Left cardiac atrium (tissue), 4 donors: ENCODE data around the gene NEK1. TPM values are rescaled to one million over a fixed set of nuclear protein-coding genes. Genes with fewer than 3 reads are reported as not detected.
"Not testable (repeated sequence)": the region's sequence is repeated elsewhere in the genome, so short reads cannot be mapped to it uniquely, and the experiment has no call there.

Source experiments
- ATAC-seq, 2 donors: fragments of 200-7000 bp; cut with Tn5 transposase; one replicate each; pipeline ENCODE4 v1.9.1; 2020; ENCODE audit warnings: mild to moderate bottlenecking in 2 of 2, moderate library complexity in 2 of 2
- DNase-seq: peaks from one replicate; pipeline ENCODE4 v3.0.0-alpha.2; 2020
- intact Hi-C, 2 donors: fragments of 100-400 bp; cut with DNase I; formaldehyde crosslinking; loops; one replicate each; pipeline versions ENCODE4 v1.14.1 to v1.15.1; 2022 to 2023
- total RNA-seq, 2 donors: library from RNA; stranded (reverse); fragmentation: NEBNext Ultra II Directional; extraction: Animal tissue kit (Norgen Biotek cat#: 25700); gene quantifications; one replicate each; pipeline ENCODE4 v1.2.1, GENCODE V29; 2021
- donor health status: DM: no; HTN: yes; CAD: no.
- donor health status: DM: no; HTN: yes; CAD: no; lungs with severe emphysema.
- donor health status: DM: yes; HTN: yes; CAD: no.
- donor health status: Dilated cardiomyopathy.

NEK1 gene
- total RNA-seq, 2 donors from 2014 or later = 12.4 to 13.3 TPM

DNA sequence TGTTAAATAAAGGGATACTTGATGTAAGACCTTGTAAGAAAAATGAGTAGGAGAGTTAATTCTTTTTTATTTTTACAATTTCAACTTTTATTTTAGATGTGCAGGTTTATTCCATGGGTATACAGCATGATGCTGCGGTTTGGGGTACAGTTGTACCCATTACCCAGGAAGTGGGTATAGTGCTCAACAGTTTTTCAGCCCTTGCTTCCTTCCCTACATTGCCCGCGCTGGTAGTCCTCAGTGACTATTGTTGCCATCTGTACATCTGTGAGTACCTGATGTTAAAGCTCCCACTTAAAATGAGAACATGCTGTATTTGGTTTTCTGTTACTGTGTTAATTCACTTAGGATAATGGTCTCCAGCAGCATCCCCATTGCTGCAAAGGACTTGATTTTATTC lies 17.7 kb upstream of the NEK1 start:
- ATAC-seq (no peak), DNase-seq (no peak)
- intact Hi-C loops = no loop called here

DNA sequence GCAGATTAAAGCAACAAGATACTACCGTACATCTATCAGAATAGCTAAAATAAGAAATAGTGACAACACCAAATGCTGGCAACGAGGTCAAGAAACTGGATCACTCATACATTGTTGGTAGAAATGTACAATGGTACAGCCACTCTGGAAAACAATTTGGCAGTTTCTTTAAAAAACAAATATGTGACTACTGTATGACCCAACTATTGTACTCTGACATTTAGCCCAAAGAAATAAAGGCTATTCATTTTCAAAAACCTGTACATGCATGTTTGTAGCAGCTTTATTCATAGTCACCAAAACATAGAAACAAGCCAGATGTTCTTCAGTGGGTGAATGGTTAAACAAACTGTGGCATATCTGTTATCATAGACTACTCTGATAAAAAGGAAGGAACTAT lies 16.2 kb upstream of the NEK1 start:
- ATAC-seq (no peak), DNase-seq (no peak)
- intact Hi-C loops = no loop called here

DNA sequence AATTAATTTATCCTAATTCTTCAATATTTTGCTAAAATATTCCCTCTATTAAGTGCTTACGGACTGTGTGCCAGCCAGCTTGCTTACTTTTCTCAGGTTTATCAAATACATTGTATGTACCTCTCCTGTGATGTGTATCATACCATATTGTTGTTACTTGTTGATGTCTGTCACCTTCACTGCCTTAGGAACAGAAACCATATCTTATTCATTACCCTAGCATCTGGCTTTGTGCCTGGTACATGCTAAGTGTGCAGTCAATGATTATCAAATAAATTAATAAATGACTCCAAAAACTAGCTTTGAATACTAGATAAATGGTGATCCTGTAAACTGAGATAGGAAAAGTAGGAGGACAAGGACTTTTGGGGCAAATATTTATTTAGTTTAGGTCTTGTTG lies 14.9 kb upstream of the NEK1 start:
- no peak for DNase-seq
- intact Hi-C loops = no loop called here
- ATAC-seq = no peak

DNA sequence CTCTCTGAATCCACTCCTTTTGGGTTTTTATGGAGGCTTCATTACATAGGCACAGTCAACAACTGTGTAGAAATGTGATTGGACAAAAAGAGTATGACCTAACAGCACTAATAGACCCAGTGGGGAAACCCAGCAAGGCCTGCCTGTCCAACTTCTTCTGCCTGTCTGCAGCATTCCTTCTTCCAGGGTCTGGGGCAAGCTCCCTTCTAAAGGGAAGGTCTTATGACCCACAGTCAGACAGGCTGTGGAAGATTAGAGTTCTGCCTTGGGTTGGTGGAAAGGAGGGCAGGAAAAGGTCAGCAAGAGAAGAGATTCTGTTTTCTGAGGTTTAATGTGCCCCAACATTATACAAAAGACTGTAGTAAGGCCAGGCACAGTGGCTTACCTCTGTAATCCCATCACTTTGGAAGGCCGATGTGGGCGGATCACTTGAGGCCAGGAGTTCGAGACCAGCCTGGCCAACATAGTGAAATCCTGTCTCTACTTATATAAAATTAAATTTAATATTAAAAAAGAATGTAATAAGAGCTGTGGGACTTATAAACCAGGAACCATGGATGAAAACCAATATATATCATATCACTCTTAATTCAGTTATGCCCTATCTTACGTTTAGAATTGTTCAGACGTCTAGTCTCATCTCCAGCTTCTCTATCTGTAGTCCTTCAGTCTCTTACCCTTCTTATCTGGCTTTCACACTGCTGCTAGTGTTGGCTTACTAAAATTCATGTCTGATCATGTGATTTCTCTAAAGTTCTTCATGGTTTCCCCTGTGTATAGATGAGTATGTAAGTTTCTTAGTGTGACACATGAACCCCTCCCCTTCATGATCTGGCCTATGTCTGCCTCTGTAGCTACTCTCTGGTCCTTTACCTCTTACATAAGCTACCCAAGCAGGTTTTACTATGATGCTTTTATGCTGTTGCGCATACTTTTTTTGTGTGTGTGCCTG lies 14.2 kb upstream of the NEK1 start:
- DNase-seq = no peak
- no peak for ATAC-seq
- intact Hi-C loops = no loop called here

DNA sequence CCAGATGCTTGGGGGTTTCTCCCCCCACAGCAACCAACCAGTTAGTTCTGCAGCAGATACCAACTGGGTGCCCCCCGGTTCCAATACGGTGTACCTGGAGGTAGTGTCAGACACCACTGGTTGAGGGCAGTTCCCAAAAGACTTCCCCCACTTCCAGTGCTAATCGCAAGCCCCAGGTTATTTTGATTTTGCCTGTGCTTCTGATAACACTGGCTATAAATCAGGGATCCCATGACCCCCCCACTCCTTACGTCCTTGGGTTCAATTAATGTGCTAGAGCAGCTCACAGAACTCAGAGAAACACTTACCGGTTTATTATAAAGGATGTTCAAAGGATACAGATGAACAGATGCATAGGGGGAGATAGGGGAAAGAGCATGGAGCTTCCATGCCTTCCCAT lies 13.5 kb upstream of the NEK1 start:
- intact Hi-C loops = no loop called here
- ATAC-seq (no peak), DNase-seq (no peak)

DNA sequence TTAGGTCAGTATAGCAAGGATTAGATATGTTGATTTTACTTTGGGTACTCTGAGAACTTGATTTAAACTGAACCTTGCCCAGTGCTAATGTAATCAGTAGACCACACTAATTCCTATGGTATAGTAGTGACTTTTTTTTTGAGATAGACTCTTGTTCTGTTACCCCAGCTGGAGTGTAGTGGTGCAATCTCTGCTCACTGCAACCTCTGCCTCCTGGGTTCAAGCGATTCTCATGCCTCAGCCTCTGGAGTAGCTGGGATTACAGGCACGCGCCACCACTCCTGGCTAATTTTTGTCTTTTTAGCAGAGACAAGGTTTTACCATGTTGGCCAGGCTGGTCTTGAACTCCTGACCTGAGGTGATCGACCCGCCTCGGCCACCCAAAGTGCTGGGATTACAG lies 11.6 kb upstream of the NEK1 start:
- intact Hi-C loops = loop anchor here in 1 of 2 donors (5.0 kb wide), 1 partner anchor 403 kb away; the partner anchor contains the start of gene MFAP3L
- DNase-seq, ATAC-seq: not testable (repeated sequence)

DNA sequence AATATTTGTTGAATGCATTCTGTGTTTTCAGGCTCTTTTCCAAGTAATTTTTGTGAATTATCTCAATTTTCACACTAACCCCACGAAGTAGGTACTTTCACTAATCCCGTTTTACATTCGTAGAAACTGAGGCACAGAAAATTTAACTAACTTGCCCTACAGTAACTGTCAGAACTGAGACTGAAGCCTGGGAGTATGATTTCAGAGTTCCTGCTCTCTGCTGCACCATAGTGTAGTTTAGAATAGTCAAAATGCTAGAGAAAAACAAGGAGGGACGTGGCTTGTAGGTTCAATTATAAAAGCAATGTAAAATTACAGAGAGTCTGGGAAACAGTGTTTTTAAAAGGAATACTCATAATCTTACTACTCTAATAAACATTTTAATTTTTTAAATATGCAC lies 10.2 kb upstream of the NEK1 start:
- DNase-seq (no peak), ATAC-seq (no peak)
- intact Hi-C loops = loop anchor here in 1 of 2 donors (2.0 to 5.0 kb wide), 2 partner anchors 36 to 405 kb away; partner anchors contain the start of gene MFAP3L

DNA sequence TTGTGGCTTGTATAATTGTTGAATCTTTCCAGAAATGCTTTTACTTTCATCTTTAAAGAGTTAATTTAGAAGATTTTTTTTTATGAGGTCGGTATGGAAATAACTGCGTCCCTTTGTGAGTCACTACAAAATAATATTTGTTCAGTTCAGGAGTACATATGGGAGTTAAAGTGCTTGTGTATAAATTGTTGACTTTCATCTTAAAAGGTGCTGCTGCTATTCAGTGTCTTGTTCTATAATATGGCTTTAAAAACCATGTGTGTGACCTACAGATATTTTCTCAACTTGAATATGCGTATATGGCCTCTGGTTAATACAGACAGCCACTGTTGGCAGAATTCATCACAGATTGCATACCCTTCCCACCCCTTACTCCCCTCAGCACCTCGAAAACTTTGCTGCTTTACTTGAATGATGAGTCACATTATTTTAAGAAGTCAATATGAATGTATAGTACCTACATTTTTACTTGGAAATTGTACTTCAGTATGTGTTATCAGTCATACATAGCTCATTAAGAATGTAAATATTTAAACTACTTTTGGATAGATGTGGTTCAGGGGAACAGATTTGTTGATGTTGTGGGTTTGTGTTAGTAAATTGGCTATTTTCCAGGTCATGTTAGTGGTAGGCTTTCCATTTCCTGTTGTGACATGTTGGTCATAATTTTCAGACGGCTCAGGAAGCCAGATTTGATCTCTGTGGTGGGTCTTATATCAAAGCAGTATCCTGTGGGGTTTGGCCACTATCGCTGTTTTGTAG lies 9.5 kb upstream of the NEK1 start:
- no peak for ATAC-seq
- intact Hi-C loops = loop anchor here in 1 of 2 donors (2.0 to 5.0 kb wide), 2 partner anchors 37 to 405 kb away; partner anchors contain the start of gene MFAP3L
- no peak for DNase-seq

DNA sequence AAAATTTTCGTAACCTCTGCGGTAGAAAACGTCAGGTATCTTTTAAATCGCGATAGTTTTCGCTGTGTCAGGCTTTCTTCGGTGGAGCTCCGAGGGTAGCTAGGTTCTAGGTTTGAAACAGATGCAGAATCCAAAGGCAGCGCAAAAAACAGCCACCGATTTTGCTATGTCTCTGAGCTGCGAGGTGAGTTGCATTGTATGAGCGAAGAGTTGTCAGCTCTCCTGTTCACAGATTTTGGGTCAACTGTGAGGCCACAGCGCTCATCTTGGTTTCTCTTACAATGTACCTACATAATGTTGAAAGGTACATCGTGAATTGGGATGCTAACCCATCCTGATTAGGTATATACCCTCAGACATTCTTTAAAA lies 8.5 kb upstream of the NEK1 start:
- peak in 1 of 2 donors; percentile 8 for ATAC-seq
- DNase-seq = no peak
- intact Hi-C loops = loop anchor here in 1 of 2 donors (5.0 kb wide), 1 partner anchor 406 kb away; the partner anchor contains the start of gene MFAP3L

DNA sequence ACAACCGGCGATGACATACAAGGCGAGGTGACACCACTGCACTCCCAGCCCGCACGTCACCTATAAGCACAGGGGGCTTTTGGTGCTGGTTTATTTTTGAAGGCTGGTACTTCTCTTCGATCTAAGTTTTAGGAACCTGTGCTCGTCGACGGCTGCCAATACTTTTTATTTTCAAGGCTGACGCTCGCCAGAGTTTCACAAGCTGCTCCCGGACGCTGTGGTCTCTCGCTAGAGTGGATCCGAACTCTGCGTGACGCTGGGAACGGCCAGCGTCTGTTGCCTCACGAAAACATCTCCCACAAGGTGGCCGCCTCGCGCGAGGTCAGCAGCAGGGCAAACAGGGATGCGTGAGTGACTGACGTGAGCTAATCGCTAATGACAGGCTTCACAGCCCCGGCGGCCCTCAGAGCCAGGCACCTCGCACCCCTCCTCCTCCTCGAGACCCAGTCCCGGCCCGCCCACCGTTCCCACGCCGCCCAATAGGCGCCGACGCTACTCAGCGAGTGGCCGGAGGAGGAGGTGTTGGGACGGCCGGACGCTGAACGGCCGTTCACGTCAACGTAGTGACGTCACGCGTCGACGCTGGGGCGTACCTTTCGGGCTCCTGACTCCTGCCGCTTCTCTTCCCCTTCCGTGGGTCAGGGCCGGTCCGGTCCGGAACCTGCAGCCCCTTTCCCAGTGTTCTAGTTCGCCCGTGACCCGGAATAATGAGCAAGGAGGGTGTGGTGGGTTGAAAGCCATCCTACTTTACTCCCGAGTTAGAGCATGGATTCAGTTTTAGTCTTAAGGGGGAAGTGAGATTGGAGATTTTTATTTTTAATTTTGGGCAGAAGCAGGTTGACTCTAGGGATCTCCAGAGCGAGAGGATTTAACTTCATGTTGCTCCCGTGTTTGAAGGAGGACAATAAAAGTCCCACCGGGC lies 7.8 kb upstream of the NEK1 start, which contains the start of gene CLCN3:
CLCN3 (plus strand) TSS at position 621 of the 922 bp plus-strand sequence. CDS start 15,351 bp downstream, outside the sequence.
- ATAC-seq = peak; percentile 99 to 100
- DNase-seq = peak; percentile 99
- intact Hi-C loops = loop anchor here (5.0 to 10.0 kb wide), 4 partner anchors 85 to 407 kb away; partner anchors contain the start of genes HPF1 (in 1 of the 2) and MFAP3L (in 1 of the 2)

DNA sequence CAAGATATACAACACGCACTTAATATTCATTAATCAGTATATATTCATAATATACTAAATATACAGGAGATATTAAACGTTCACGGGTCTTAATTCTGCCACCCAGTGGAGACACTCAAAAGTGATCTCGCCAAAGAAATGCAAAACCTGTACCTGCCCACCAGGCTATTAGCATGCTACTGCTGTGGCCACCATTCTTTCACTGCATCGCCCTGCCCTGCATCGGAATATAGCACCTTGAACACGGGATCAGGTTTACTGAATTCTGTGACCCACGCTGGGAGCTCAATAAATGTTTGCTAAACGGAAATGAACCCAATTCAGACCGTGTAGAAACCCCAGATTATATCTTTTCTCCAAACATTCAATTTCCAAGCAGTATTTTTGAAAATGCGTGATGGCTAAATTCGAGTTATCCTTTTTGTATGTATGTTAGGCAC lies 7.2 kb upstream of the NEK1 start:
- peak; percentile 39 to 59 for ATAC-seq
- intact Hi-C loops = loop anchor here (5.0 to 10.0 kb wide), 3 partner anchors 85 to 135 kb away; partner anchors contain the start of gene HPF1 (in 1 of the 2)
- no peak for DNase-seq

DNA sequence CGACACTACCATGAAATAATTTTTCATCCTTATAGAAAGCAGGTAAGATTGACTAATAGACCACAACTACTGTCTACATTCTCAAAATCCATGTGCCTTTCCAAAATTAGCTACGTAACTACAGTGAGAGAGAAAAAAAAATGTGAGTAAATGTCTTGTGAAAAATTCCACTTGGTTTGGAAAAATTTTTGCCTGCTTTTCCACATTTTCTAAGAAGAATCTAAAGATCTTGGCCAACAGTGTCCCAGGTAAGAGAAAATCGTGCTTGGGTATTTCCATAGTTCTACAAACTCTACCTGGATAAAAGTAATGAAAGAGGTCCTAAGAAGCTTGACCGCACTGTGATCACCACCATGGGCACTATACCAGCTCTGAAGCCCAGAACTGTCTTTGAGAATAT lies 6.6 kb upstream of the NEK1 start:
- intact Hi-C loops = loop anchor here (5.0 to 10.0 kb wide), 3 partner anchors 86 to 136 kb away; partner anchors contain the start of gene HPF1 (in 1 of the 2)
- no peak for DNase-seq
- no peak for ATAC-seq

DNA sequence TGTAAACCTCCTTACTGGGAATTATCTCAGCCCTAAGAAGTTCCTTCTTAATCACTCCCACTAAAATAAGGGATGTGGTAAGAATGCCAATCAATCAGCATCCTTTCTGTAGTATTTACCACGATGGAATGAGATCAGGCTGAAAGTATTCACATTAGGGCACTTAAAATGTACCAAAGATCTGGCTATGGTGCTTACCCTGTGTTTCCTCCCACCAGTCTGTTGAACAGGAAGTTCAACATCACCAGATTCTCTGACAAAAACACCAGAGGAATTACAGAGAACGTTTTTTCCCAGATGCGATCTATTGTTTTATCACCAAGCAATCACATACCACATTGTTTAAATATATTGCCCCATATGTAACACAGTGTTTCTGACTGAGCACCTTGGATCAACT lies 5.9 kb upstream of the NEK1 start:
- ATAC-seq = no peak
- no peak for DNase-seq
- intact Hi-C loops = loop anchor here (5.0 to 10.0 kb wide), 3 partner anchors 87 to 137 kb away; partner anchors contain the start of gene HPF1 (in 1 of the 2)

DNA sequence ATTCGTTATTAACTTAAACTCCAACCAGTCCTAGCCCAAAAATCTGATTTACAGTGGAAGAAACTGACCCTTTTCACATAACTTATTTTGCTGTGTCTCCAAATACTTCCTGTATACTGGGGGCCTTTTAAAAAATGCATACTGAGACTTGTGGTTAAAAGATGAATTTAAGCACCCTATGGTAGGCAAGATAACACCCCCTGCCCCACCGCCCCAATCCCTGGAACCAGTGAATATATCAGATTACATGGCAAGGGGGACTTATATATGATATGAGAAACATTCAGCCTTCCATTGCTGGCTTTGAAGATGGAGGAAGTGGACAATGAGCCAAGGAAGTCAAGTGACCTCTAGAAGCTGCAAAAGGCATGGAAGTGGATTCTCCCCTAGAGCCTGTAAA lies 4.9 kb upstream of the NEK1 start:
- DNase-seq (no peak), ATAC-seq (no peak)
- intact Hi-C loops = loop anchor here (5.0 to 10.0 kb wide), 3 partner anchors 87 to 137 kb away; partner anchors contain the start of gene HPF1 (in 1 of the 2)

DNA sequence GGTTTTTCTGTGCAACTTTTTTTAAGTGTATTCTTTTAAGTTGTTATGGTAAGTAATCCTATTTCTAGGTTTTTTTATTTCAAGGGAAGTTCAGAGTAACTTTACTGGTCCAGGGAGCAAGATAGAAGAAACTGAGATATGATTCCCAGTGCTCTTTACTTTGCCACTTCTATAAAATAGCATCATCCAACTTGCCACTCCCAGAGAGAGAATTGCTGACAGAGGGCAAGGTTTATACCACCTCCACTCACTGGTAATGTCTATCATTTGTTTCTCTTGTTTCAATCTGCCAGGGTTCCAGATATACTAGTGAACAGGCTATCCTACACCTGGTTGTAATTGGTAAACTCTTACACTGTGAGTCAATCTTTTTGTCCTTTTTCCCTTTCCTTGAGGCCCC lies 4.5 kb upstream of the NEK1 start:
- DNase-seq (no peak), ATAC-seq (no peak)
- intact Hi-C loops = loop anchor here (5.0 to 10.0 kb wide), 3 partner anchors 88 to 138 kb away; partner anchors contain the start of gene HPF1 (in 1 of the 2)

DNA sequence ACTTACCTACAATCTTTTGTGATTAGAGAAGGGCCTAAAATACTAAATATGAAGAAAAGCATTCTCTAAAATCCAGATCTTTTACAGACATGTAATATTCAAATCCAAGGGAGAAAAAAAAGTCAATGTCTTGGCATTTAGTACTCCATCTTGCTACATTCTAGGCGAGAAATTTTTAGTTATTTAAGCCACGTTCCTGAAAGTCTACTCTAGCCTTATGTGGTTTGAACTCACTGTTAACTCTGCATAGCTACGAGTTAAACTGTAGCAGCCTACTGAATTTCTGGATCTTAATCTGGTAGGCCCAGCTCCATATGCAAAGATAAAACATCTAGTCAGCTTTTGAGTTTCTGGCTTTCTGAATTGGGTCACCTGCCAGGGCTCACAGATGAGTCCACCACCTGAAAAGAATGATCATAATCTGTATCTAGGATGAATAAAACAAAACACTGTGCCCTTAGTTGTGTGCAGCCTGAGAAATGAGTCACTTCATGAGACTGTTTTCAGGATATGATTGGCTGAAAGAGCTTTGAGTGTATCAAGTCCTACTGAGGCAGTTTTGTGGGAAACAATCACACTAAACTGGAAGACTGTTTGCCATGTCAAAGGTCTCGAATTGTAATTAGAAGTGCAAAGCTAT lies 3.2 kb upstream of the NEK1 start:
- DNase-seq (no peak), ATAC-seq (no peak)
- intact Hi-C loops = loop anchor here (5.0 to 10.0 kb wide), 3 partner anchors 89 to 139 kb away; partner anchors contain the start of gene HPF1 (in 1 of the 2)
